GM04504 (cell line): ENCODE measurements around the gene ADH7.
"Not testable (repeated sequence)": the region's sequence is repeated elsewhere in the genome, so short reads cannot be mapped to it uniquely, and the experiment has no call there.

Experiments used
- DNase-seq: peaks from one replicate; pipeline ENCODE4 v3.0.0-alpha.2; 2012; ENCODE audit warnings: low read depth

ADH7 gene

GRCh38 chr4:99379571-99379970 lies 55.6 kb downstream of the ADH7 start:
- no peak for DNase-seq

- DNase-seq = no peak
Observed at GRCh38 chr4:99378876-99379275, 56.3 kb downstream of the ADH7 start.

DNA sequence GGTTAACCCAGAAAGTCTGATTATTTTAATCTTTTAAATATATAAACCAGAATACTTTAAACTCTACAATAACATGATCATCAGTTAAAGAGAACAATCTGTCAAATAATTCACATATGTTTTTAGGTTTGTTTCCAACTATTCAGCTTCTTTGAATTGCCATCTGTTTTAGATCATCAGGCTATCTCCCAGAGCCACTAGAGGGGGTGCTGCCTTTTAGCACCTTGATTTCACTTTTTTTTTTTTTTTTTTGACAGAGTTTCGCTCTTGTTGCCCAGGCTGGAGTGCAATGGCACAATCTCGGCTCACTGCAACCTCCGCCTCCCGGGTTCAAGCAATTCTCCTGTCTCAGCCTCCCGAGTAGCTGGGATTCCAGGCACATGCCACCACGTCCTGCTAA lies 57.8 kb downstream of the ADH7 start:
- DNase-seq = not testable (repeated sequence)

GRCh38 chr4:99372464-99372863 lies 62.7 kb downstream of the ADH7 start:
- not testable (repeated sequence) for DNase-seq

DNA sequence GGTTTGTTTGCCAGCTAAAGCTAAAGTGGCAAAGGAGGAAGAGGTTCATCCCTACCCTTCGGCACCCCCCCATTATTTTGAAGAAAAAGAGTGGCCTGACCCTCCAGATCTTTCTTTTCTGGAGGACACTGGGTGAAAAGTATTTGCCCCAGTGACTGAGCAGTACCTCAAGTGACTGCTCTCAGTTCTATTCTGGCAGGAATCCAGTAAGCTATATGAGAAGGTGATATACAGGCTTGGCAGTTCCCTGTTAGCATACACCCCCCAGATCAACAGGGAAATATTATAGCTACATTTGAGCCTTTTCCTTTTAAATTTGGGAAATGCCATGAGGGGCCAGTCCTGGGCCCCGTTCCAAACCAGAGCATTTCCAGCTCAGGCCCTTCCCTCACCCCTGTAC lies 67.3 kb downstream of the ADH7 start:
- not testable (repeated sequence) for DNase-seq

DNA sequence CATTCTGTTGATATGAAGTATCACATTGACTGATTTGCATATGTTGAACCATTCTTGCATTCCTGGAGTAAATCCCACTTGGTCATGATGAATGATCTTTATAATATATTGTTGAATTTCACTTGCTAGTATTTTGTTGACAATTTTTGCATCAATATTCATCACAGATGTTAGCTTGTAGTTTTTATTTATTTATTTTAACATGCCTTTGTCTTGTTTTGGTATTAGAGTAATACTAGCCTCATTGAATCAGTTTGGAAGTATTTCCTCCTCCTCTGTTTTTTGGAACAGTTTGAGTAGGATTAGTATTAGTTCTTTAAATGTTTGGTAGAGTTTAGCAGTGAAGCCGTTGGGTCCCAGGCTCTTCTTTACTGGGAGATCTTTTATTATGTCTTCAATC lies 68.7 kb downstream of the ADH7 start:
- no peak for DNase-seq

DNA sequence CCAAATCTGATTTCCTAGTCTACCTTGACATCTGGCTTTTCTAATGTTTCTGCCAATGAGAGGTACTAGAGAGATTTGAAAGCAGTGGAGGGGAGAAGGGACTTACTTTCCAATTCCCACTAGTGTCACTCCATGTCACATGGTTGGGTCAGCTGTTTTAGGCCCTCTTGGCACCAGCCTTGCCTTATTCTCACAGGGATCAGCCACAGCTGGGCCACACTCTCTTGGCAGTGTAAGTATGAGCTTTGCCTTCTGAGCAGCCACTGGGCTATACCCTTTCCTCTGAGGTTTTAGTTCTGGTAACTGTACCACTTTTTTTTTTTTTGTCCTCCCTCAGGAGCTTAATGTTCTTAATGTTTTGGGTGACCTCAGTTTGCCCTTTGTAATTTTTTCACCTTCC lies 72.4 kb downstream of the ADH7 start:
- DNase-seq = no peak
